ENCODE measurements around the gene ACMSD.

ACMSD gene

GRCh38 chr2:134910763-134911399 is 72.5 kb downstream of the ACMSD start:
- DNase-seq, result no peak

DNA sequence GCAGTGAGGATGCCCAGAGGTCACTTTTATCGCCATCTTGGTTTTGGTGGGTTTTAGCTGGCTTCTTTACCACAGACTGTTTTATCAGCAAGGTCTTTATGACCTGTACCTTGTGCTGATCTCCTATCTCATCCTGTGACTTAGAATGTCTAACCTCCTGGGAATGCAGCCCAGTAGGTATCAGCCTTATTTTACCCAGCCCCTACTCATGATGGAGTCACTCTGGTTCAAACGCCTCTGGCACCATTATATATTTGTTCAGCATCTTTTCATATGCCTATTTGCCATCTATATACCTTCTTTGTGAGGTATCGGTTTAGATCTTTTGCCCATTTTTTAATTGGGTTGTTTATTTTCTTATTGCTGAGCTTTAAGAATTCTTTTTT is 73.0 kb downstream of the ACMSD start:
- DNase-seq, result no peak

DNA sequence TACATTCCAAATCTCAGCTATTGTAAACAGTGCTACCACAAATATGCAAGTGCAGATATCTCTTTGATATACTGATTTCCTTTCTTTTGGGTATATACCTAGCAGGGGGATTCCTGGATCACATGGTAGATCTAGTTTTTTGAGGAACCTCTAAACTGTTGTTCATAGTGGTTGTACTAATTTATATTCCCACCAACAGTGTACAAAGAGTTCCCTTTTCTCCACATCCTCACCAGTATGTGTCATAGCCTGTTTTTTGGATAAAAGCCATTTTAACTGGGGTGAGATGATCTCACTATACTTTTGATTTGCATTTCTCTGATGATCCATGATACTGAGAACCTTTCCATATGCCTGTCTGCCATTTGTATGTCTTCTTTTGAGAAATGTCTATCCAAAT is 73.9 kb downstream of the ACMSD start:
- DNase-seq, result no peak

GRCh38 chr2:134917360-134917865 is 79.0 kb downstream of the ACMSD start:
- DNase-seq, result no peak

DNA sequence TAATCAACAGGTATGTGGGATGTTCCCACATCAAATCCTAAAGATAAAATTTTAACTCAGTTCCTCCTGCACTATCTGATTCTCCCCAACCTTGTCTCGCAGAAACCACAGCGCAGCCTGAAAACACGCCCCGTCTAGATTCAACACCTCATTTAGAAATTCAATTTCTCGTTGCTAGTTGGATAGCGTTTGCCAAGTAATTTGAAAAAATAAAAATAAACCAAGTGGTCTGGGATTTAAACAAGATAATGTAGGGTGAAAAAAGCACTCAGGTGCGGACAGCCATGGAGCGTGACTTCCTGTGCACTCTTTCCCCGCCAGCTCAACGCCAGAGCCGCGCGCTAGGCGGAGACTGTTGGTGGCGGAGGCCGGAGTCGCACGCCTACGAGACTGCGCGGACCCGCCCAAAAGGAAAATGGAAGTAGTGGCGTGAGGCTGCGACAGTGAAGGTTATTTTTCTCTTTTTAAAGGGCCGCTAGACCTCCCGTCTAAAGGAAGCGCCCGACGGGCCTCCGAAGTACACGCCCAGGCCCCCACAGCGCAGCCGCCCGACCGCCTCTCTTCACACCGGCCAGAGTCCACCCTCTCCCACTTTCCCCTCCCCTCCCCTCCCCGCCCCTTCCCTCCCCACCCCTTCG is 79.6 kb downstream of the ACMSD start:
- DNase-seq, result no peak

GRCh38 chr2:134918526-134919340 is 80.3 kb downstream of the ACMSD start, which contains the start of gene CCNT2:
Gene CCNT2 (plus strand): TSS chr2:134918822. CDS start chr2:134918855, 33 bp downstream.
- peak; percentile 98 for DNase-seq

DNA sequence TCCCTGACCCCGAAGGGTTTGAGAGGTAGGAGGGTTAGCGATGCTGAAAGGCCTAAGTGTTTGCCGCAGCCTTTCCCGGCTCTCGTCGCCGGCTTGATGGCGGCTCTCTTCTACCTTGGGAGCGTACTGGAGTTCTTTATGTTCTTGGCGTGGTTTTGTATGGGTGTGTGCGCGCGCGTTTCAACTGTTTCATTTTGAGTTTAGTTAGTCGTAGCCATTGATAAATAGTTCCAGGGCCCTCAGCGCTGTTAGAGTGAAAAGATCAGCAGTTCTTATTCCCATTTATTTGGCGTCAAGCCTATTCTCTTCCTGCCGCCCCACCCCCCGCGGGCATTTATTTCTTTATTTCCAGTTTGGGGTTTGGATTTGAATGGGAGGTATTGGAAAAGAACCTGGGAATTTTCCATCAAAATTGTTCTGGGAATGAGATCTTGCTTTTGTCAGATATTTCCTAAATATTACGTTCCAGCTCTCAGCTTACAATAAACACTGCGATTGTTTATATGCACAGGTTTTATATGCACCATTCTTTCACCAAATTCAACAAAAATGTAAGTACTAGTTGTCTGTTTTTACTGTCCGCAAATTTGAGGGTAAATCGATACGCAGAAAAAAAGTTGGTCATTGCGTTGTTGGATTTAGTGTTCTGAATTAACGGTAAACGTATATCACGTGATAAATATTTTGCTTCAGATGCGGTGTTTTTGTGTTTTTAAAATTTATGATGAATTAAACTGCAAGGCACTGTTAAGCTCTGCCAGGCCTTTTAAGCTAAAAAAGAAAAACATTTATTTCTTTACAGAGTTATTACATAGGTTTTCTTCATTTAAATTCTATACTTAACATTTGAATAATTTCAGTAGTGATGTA is 81.2 kb downstream of the ACMSD start:
- DNase-seq, result no peak

GRCh38 chr2:134924912-134925311 is 86.5 kb downstream of the ACMSD start:
- no peak for DNase-seq

DNA sequence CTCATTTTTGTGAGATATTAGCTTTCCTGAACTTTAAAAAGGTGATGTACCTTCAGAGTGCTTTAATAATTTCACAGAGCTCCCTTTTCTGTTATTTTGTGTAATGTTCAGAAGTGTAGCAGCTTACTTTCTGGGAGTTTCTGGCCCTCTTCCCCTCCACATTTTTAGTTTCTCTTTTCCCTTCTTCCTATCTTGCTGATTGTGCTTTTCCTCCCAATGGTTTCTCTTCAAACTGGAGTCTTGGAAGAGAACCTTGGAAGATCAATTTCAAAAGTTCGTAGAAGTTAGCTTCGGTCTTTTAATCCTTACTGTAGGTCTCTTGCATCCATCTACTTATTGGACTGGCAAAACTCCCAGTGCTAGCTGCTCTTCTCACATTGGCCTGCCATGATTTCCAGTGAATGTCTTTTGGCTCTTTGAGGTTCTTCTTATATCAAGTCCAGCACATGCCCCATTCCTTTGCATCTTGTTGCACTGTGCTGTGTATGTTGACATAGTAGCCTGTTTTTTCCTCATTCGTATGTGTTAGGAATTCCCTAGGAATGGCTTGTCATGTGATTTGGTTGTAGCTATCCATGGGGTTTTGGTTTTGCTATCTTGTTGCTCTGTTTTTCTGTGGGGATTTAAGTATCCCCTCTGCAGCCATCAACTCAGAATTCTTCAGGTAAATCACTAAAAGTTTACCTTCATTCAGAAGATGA is 88.0 kb downstream of the ACMSD start:
- DNase-seq, result no peak

DNA sequence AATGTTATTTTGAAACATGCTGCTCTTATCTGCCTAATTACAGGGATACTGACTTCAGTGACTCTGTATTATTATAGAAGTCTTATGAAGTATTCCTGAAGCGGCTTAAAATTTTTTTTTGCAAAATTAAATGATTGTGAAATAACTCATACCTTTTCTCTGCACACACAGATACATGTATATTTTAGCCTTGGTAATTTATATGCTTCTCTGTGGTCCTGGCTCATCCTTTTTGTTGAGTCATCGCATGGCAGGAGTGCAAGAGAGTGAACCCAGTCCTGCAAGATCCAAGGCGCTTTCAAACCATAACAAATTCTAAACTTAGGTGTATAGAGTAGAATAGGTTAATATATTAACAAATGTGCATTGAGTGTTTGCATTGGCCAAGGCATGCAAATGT is 88.8 kb downstream of the ACMSD start:
- DNase-seq, result no peak

GRCh38 chr2:134932864-134933526 is 94.6 kb downstream of the ACMSD start:
- no peak for DNase-seq

- DNase-seq, result no peak
Measured at GRCh38 chr2:134933732-134934131, 95.3 kb downstream of the ACMSD start.

- no peak for DNase-seq
Measured at GRCh38 chr2:134934150-134934549, 95.7 kb downstream of the ACMSD start.

GRCh38 chr2:134934641-134935040 is 96.2 kb downstream of the ACMSD start:
- no peak for DNase-seq

GRCh38 chr2:134936691-134937090 is 98.3 kb downstream of the ACMSD start:
- DNase-seq, result no peak

- no peak for DNase-seq
Measured at GRCh38 chr2:134943540-134943939, 105.1 kb downstream of the ACMSD start.

GRCh38 chr2:134944975-134945374 is 106.6 kb downstream of the ACMSD start:
- DNase-seq, result no peak

GRCh38 chr2:134946073-134946472 is 107.7 kb downstream of the ACMSD start:
- no peak for DNase-seq

DNA sequence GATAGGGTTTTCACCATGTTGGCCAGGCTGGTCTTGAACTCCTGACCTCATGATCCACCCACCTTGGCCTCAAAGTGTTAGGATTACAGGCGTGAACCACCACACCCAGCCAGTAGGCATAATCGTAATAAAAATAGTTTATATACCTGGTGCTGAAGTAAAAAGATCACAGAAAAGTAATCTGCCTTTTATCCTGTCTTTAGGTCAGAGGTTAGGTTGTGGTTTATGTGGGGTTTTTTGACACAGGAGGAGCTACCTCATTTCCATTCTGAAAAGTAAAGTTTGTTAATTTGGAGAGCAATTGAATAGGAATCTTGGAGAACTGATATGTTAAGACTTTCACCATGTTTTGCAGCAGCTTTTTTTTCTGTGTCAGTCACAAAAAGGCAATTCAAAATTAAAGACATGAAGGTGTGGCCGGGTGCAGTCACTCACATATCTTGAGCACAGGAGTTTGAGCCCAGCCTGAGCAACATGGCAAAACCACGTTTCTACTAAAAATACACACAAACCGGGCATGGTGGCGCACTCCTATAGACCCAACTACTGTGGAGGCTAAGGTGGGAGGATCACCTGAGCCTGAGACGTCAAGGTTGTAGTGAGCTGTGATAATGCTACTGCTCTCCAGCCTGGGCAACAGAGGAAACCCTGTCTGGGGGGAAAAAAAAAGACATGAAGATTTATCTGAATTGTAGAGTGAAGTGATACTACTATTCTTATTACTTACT is 111.7 kb downstream of the ACMSD start:
- no peak for DNase-seq

- no peak for DNase-seq
Measured at GRCh38 chr2:134950886-134951285, 112.5 kb downstream of the ACMSD start.
